ENCODE measurements around the gene FXR2.
A peak's percentile ranks its signal among the peaks of the same experiment; 100 is the strongest.
"Not testable (repeated sequence)": the region's sequence is repeated elsewhere in the genome, so short reads cannot be mapped to it uniquely, and the experiment has no call there.

Gene FXR2

DNA sequence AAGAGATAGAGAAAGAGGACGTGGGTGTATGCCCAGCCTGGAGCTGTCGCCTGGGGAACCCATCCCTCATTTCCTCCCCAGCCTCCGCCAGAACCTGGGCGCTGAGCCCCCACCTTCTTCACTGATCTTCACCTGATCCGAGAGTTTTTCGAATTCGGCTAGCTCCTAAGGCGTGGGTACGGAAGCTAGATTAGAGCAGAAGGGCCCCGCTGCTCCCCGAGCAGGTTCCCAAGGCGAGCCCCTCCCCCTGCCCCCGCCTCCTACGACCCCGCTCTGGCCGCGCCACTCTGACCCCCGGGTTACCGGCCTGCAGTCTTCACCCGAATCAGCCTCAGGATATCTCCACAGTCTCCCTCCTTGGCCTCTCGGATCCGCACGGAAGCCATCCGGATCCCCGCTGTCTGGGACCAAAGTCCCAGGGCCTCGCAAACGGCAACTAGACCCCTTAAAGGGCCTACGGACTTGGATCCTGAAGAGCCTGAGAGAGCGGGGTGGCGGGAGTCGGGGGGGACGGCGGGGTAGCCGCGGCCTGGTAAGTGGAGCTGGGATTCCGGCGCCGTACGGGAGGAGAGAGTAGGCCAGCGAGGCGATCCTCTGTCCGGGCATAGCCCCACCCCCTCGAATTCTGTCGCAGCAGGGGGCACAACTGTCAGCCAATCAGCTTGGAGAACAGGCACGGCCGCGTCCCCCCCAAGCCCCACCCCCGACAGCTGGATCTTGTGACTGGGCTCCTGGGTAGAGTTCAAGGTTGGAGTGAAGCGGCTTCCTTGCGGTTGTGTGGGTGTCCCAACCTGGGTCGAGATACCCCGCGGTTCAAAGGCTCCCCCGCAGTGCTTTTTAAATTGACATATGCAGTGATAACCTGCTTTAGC lies 12.8 kb upstream of the FXR2 start, which contains the start of gene SAT2:
Gene SAT2, minus strand, starts transcription at position 572 of the 872 bp plus-strand sequence. Its CDS starts 186 bp downstream, at position 386.
- peak; percentile 54 for DNase-seq

DNA sequence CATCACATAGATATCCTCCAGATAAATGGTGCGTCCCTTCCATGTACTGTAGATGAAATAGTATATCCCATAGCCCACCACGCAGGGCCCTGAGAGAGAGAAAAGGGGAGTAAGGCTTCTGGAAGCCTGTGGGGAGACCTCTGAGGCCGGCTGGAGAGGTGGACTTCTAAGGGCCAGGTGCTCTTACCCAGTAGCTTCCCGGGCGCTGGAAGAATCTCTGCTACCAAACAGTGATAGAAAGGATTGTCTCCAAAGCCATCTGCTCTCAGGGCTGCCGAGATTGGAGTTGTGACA lies 12.2 kb upstream of the FXR2 start:
- no peak for DNase-seq

DNA sequence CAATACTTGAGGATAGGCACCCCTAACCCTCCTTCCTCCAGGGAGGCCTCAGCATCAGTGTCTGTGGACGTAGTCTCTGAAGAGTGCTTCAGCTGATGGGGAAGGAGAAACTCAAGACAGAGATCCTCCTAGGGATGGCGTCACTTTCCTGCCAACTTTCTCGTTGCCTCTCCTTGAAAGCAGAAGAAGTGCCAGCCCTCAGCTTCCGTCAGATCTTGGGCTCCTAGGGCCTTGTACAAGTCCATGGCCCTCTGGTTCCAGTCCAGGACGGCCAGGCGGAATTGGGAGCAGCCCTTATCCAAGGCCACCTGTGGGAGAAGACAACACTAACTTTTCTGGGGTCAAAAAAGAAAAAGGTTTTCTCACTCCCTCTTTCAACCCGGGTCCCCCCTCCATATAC lies 11.6 kb upstream of the FXR2 start:
- DNase-seq, result no peak

DNA sequence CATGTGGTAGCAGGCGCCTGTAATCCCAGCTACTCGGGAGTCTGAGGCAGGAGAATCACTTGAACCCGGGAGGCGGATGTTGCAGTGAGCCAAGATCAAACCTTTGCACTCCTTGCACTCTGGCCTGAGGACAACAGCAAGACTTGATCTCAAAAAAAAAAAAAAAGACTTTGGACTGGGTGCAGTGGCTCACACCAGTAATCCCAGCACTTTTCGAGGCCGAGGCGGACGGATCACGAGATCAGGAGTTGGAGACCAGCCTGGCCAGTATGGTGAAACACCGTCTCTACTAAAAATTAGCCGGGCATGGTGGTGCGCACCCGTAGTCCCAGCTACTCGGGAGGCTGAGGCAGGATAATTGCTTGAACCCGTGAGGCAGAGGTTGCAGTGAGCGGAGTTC lies 11.1 kb upstream of the FXR2 start:
- not testable (repeated sequence) for DNase-seq

DNA sequence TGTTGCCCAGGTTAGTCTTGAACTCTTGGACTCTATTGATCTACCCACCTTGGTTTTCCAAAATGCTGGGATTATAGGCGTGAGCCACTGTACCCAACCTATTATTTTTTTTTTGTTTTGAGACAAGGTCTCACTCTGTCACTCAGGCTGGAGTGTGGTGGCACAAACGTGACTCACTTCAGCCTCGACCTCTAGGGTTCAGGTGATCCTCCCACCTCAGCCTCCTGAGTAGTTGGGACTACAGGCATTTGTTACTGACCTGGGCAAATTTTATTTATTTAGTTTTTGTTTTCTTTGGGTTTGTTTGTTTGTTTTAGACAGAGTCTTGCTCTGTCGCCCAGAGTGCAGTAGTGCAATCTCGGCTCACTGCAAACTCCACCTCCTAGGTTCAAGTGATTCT lies 9.0 kb upstream of the FXR2 start:
- no peak for DNase-seq

DNA sequence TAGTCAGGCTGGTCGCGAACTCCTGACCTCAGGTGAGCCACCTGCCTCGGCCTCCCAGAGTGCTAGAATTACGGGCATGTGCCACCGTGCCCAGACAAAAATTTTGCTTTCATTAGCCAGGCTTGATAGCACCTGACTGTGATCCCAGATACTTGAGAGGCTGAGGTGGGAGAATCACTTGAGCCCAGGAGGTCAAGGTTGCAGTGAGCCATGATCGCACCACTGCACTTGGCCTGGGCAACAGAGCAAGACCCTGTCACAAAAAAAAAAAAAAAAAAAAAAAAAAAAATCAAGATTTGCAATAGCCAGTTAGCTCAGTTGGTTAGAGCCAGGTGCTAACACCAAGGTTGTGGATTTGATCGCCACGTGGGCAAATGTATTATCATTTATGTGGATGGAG lies 6.1 kb upstream of the FXR2 start:
- no peak for DNase-seq

DNA sequence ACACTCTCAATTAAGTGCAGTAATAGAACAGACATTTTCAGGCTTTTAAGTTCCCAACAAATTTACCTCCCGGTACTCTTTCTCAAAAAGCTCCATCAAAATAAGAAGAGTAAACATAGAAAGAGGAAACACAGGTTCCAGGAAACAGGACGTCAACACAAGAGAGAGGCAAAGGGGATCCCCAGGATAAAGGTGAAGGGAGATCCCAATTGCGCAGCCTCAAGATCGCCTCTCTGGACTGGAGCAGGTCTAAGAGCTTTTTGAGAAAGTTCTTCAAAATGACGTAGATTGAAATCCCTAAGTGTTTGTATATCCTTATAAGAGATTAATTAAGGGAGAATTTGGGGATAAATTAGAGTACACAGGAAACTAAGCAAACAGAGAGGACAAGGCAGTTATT lies 3.9 kb upstream of the FXR2 start:
- DNase-seq, result no peak

DNA sequence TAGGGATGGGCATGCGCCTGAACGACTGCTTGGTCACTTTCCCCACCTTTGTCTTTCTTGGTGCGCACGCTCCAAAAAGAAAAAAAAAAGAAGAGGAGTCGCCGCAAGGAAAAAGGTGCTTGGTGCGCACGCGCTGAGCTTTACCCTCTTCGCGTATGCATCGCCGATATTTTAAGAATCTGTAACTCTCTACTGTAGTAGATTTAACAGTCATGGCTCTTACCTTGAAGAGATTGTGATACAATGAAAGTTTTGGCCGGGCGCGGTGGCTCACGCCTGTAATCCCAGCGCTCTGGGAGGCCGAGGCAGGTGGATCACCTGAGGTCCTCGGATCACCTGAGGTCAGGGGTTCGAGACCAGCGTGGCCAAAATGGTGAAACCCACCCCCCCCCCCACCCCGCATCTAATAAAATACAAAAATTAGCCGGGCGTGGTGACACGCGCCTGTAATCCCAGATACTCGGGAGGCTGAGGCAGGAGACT lies 609 bp upstream of the FXR2 start:
- DNase-seq, result no peak

DNA sequence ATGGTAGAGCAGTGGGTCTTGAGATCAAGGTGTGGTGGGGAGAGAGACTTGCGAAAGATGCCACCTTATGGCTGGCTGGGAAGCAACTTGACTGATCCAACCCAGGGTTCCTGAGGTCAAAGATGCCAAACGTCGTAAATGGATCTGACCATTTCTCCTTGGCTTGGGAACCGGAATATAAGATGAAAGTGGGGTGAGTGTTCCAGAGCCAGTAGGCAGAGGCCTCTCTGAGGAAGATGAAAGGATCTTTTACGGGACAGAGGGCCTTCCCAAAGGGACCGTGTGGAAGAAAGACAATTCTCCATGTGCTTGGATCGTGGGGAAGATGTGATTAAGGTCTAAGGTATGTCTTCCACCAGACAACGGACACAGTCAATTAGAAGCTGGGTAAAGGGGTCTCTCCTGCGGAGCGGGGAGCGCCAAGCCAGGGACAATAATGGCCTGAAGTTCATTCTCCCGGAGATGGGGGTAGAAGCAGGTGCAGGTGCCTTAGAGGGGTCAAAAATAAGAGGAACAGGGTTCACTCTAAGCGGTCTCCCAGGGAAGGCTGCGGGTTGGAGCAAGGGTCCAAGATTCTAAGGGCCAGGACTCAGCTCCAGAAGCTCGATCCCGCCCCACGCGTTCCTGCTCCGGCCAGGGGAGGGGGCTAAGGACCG lies 800 bp downstream of the FXR2 start:
- no peak for DNase-seq

DNA sequence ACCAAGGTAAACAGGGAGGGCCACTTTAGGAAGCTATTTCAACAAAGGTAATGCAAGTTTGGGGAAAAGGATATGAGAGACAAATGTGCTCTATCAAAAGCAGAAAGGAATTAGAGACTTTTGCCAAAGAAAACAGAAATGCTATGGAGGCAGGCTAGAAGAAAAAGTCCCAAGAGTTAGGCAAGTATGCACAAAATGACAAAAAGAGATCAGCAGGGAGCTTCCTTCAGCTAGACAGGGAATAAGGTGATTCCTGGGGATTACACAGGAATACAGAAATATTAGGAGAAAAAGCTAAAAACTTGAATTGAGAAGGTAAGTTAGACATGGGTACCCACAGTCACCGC lies 2.4 kb downstream of the FXR2 start:
- DNase-seq, result no peak

DNA sequence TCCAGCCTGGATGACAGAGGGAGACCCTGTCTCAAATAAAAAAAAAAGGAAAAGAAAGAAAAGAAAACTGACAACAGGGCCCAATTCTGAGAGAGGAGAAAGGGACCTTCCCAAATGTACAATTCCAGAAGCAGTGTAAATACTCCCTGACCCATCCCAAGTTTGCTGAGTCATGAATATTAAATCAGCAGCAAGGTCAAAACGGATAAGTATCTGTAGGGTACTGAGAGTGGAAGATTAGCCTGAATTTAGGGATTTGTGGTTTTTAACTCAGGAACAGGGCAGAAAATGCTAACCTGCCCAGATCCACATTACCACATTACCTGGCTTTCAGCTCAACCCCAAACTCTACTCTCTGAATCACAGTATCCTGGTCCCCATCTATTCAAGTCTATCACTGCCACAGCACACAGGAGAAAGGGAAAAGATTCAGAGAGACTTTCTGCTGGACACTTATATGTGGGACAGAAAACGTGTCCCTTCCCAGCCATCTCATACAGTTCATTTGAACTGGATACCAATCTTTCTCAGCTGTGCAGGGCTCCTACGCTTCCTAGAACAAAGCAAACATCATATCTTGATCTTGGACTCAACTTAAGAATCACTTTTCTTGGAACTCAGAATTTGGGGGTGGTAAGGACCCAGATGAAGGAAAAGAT lies 2.9 kb downstream of the FXR2 start:
- no peak for DNase-seq

DNA sequence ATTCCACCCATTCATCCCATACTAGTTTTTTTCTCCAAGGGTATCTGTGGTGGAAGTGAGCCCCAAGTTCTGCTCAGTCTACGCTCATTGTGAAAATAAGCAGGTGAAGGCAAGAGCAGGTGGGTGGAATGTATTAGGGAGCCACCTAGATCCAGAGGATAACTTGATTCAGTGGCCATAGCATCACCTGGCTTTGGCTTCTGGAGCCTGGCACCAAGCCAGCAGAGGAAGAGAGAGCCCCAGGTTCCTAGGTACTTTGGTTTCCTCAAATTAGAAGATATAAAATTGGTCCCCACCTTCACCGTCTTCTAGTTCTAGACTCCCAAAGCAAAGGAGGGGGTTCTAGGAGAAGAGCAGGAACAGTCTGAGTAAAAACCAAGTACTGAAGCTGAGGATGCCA lies 4.1 kb downstream of the FXR2 start:
- DNase-seq, result no peak

DNA sequence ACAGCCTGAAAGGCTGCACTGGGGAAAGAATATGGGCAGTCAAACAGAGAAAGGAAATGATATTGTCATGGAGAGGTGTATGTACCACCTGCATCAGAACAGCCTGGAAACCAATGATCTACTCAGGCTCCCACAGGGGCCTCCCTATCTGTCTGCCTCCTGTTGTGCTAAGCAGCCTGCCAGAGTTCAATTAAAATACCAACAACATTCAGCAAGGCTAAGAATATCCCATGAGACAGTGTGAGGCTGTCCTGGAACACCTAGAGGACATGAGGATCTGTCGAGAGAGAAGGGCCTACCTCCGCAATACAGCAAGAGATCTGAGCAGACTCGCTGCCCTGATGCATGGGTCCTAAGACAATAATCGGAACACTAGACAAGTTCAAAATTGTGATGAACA lies 8.4 kb downstream of the FXR2 start:
- no peak for DNase-seq

DNA sequence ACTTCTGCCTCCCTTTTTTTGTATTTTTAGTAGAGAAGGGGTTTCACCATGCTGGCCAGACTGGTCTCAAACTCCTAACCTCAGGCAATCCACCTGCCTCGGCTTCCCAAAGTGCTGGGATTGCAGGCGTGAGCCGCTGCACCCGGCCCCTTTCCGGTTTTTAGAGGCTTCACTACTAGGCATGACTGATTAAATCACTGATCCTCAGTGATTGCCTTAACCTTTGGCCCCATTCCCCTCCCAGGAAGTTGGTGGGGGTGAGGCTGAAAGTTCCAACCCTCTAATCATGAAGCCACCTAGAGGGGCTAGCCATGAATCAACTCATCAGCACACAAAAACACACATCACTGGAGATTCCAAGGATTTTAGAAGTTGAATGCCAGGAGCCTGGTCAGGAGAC lies 17.1 kb downstream of the FXR2 start:
- not testable (repeated sequence) for DNase-seq

DNA sequence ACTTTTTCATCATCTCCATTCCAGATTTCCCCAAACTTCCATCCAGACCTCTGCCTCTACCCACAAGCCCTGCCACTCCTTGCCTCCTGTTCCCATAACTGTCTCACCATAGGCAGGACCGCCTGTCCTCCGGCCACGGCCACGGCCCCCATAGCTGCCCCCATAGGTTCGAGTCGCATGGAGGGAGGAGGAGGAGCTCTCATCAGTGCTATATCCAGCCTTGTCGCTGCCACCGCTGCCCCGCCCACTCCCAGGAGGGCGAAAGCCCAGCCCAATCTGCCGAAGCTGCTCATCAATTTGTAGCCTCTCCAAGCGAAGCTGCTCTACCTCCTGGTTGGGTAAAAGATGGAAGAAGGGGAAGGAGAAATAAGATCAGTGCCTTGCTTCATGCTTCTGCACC lies 21.4 kb downstream of the FXR2 start:
- DNase-seq, result no peak

DNA sequence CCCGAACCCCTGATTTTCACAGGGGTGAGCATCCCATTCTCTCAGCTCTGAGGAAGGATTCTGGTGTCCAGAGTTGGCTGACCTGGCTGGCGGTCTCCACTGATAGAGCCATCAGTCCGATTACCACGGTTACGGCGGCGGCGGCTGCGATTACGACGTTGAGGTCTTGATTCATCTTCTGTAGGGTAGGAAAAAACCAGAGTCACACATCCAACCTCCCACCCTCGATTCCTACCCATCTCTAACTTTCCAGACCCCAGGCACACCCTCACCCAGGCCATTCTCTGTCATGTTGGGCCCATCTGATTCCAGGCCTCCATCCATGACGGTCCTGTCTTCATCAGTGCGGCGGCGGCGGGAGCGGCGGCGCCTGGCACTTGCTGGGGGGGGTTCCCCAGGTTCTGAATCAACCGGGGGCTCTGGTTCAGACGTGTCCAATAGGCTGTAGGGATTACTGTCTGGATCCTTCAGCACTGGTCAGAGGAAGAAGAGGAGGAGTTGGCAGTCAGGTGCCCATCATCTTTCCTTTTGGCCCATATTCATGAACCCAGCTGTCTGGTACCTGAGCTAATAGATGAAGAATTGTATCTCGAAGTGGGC lies 22.2 kb downstream of the FXR2 start:
- DNase-seq, result no peak

DNA sequence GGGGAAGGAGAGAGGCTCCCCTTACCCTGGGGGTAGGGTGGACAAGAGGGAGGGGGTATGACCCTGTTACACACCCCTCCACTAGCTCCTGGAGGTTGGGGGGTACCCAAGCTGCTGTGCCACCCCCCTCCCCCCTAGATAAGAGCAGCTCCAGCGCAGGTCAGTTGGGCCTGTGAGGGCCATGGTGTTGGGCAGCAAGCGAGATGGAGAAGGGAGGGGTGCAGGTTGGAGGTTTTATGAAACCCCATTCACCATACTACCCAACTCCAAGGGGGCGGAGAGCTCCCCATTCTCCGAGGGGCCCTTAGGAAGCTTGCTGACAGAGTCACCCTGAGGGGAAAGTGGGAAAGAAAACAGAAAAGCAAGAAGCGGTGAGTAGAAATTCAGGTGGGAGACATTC lies 23.1 kb downstream of the FXR2 start:
- no peak for DNase-seq

DNA sequence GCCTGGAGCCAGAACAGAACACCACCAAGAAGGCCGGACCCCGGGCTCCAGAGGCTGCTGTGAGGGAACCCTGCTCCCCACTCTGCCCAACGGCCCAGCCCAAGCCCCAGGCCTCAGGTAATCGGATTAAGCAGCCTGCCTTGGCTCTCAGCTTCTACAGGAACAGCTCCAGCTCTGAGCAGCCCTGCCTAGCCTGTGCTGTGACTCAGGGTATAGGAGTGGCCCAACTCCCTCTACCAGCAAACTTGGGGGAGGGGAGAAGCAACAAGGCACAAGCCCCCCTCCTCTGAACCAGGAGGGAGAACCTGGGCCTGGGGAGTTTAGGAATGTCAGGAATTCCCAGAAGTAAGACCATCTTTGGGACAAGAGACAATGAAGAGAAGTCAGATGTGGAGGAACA lies 24.0 kb downstream of the FXR2 start:
- DNase-seq, result no peak

DNA sequence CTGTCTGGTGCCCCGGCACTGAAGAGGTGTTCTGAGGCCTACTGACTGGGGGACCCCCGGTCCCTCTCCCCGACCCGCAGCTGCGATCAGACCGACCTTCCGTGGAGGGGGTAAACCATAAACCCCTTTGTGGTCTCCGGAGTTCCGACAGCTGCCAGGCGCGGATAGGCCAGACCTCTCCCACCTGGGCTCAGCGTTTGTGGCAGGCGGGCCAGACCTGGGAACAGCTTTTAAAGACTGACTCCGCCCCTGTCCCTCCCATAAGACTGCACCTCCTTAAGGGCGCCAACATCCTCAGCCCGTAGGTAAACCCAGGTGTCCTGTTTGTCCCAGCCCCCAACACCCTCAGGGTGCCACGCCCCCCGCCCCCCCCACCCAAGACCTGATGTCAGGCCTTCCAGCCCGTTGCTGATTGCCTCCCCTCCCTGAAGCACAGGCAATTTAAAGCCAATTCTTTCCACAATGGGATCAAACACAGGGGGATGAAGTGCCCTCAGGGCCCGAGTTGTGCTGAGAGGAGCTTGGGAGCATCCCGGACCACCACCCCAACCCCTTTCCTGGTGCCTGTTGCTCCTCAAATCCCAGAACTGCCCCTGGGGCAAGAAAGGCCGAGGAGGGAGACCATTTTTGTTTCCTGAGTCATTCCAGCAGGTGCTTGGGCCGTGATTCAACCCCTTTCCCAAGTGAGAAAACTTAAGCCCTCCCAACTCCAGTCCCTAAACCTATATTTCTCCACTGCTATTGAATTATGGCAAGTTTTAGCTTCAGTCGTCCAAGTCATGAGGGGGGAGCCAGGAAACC lies 24.6 kb downstream of the FXR2 start, which contains the start of gene SOX15:
Gene SOX15, minus strand, starts transcription at position 204 of the 801 bp plus-strand sequence. CDS start 418 bp downstream, outside the sequence.
- DNase-seq, result no peak

DNA sequence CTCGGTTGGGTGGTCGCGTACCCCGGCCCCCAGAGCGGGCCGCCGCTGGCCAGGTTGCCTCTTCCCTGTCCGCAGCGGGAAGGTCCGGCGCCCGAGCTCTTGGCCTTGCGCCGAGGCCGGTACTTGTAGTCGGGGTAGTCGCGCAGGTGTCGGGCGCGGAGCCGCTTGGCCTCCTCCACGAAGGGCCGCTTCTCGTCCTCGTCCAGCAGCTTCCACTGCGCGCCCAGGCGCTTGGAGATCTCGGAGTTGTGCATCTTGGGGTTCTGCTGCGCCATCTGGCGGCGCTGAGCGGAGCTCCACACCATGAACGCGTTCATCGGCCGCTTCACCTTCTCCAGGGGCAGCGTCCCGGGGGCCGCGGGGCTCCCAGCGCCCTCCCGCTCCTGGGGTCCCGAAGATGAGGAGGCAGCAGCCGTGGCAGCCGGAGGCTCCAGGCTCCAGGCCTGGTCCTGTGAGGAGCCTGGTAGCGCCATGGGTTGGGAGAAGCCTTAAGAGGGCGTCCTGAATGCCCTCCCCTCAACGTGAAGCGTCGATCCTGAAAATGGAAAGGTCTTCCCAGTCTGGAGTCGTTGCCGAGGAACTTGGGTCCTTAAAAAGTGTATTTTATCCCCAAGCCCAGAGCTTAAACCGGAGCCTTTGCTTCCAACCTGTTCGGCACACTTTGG lies 25.4 kb downstream of the FXR2 start:
- no peak for DNase-seq

DNA sequence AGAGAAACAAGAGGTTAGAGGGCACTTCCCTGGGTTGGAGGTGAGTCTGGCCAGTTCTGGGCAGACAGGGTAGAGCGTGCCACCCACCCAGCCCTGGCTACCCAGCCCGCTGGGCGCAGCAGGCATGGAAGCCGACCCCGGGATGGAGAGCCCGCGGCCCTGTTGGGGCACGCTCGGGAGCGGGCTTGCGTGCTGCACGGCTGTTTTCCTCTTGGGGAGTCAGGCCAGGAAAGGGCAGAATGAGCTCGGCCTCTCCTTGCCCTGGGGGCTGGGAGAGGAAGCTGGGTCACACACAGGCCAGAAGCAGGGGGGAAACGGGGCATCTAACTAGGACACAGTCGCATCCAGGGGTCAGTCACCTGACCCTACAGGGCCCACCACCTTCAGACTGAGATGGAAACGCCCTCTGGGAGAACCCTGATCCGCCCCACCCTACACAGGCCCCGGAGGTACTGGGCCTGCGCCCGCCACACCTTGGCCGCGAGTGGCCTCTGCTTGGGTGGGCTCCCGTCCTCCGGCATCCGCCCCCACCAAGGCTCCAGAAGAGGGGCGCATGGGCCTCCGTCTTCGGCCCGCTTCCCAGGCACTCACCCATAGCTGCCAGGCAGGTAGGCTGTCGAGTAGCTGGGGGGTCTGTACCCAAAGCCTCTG lies 26.0 kb downstream of the FXR2 start:
- no peak for DNase-seq
